ENCODE measurements around the gene BTNL9.

DNA sequence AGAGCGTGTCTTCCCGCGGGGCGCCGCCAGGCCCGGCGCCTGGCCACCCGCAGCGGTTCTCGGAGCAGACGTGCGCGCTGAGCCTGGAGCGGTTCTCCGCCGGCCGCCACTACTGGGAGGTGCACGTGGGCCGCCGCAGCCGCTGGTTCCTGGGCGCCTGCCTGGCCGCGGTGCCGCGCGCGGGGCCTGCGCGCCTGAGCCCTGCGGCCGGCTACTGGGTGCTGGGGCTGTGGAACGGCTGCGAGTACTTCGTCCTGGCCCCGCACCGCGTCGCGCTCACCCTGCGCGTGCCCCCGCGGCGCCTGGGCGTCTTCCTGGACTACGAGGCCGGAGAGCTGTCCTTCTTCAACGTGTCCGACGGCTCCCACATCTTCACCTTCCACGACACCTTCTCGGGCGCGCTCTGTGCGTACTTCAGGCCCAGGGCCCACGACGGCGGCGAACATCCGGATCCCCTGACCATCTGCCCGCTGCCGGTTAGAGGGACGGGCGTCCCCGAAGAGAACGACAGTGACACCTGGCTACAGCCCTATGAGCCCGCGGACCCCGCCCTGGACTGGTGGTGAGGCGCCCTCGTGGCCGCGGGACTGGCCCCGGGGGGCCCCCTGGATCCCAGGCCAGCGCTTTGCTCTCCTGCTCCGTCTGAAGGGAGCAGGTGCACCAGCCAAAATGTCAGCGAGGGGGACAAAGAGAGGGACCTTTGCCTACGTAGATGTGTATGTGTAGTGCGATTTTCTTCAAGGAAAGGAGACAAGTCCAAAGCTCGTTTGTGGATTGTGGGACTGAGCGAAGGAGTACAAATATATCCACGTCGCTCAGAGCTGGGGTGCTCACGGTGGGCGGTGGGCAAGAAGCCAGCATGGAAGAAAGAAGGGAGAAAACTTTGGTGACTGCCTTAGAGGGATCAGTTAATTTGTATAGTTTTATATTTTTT, 19.5 kb downstream of the BTNL9 start:
- TF ChIP-seq, protein P1, sequence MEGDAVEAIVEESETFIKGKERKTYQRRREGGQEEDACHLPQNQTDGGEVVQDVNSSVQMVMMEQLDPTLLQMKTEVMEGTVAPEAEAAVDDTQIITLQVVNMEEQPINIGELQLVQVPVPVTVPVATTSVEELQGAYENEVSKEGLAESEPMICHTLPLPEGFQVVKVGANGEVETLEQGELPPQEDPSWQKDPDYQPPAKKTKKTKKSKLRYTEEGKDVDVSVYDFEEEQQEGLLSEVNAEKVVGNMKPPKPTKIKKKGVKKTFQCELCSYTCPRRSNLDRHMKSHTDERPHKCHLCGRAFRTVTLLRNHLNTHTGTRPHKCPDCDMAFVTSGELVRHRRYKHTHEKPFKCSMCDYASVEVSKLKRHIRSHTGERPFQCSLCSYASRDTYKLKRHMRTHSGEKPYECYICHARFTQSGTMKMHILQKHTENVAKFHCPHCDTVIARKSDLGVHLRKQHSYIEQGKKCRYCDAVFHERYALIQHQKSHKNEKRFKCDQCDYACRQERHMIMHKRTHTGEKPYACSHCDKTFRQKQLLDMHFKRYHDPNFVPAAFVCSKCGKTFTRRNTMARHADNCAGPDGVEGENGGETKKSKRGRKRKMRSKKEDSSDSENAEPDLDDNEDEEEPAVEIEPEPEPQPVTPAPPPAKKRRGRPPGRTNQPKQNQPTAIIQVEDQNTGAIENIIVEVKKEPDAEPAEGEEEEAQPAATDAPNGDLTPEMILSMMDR (conservative IDR thresholded peaks at IDR 0.05; ENCODE audit: low read depth, low read length): no peak
- peak; percentile 75 for TF ChIP-seq EZH2 (IDR thresholded peaks at IDR 0.05; ENCODE audit: borderline replicate concordance, low read depth, low read length, poor library complexity, severe bottlenecking)

All from A673 (cell line).